Retinal pigment epithelial cell (primary cell): Measurements from ENCODE around the gene TMEM51.
A peak's percentile ranks its signal among the peaks of the same experiment; 100 is the strongest.

ENCODE experiments used
- DNase-seq: peaks from one replicate; pipeline ENCODE4 v3.0.0-alpha.2; 2010; ENCODE audit warnings: low read depth
- H3K4me3 ChIP-seq: 2 replicates; pipeline ENCODE4 v1.5.1; 2011; ENCODE audit warnings: mild to moderate bottlenecking, low read length, control low read depth, moderate library complexity
- TF ChIP-seq, protein P1 (sequence below): conservative IDR thresholded peaks from 2 replicates; pipeline ENCODE4 v1.5.1; 2011; ENCODE audit warnings: low read depth, low read length, control low read depth, inconsistent platforms

TMEM51 gene

DNA sequence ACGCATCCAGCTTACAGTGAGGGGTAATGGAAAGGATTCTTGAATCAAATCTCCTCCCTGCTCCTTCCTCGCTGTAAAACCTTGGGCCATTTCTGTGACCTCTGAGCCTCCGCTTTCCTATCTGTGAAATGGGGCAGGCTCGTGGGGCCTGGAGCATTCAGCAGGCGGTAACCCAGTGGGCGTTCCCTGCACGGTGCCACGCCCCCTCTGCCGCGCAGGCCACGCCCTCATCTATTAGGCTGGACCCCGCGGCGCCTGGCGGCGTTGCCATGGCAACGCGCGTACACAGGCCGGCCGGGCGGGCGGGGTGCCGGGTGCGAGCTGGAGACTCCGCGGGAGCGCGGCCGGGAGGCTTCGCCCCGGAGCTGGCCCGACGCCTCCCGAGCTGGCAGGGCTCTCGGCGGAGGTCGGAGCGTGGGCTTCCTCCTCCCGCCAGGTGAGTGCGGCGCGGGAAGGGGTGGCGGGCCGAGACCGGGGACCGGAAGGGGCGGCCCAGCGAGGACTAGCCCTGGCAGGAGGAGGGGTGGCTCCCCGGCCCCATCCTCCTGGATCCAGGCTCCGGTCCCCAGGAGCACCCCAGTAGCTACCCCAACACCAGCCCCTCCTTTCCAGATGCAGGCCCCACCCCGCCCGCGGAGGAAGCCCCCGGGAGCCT lies 93.5 kb downstream of the TMEM51 start, which contains the start of gene FHAD1:
FHAD1 (plus strand) TSS at position 264 of the 655 bp plus-strand sequence. CDS start 4,562 bp downstream, outside the sequence.
- H3K4me3 ChIP-seq, result peak within 1 kb of the TSS; percentile 45
- DNase-seq, result no peak
- TF ChIP-seq, protein P1, sequence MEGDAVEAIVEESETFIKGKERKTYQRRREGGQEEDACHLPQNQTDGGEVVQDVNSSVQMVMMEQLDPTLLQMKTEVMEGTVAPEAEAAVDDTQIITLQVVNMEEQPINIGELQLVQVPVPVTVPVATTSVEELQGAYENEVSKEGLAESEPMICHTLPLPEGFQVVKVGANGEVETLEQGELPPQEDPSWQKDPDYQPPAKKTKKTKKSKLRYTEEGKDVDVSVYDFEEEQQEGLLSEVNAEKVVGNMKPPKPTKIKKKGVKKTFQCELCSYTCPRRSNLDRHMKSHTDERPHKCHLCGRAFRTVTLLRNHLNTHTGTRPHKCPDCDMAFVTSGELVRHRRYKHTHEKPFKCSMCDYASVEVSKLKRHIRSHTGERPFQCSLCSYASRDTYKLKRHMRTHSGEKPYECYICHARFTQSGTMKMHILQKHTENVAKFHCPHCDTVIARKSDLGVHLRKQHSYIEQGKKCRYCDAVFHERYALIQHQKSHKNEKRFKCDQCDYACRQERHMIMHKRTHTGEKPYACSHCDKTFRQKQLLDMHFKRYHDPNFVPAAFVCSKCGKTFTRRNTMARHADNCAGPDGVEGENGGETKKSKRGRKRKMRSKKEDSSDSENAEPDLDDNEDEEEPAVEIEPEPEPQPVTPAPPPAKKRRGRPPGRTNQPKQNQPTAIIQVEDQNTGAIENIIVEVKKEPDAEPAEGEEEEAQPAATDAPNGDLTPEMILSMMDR, result no peak

DNA sequence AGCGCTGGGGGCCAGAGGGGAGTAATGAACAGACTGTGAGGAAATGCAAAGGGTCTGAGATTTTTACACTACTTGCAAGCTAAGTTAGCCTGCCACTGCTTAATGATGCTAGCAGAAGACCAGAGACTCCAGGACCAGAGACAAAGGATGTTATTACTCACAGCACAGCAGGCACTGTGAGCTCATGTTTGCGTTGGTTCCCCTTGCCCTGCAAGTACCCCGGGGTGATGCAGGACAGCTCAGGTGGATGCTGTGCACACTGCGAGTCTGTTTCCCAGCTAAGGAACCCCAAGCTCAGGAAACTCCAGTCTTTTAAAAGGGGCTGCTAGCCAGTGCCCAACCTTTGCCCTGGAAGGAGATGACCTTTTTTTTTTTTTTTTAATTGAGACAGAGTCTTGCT lies 94.7 kb downstream of the TMEM51 start:
- no peak for DNase-seq
- H3K4me3 ChIP-seq, result no peak overlapping the region
- TF ChIP-seq, protein P1, result no peak

DNA sequence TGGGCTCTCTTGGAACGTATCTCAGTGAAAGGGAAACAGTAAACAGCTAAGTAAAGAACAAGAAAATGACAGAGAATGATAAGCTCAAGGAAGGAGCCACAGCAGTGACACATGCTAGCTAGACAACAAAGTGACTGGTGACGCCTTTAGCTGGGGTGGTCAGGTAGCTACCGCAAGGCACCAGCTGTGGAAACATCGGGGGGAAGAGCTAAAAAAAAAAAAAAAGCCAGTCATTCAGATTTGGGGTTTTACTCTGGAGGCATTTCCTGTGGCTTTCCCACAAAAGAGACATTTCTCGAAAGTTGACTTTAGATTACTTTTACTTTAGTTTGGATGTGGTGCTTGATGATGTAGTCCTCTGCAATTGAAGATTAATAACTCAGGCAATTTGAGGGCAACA lies 95.5 kb downstream of the TMEM51 start:
- TF ChIP-seq, protein P1, result no peak
- DNase-seq, result no peak
- H3K4me3 ChIP-seq, result no peak overlapping the region

DNA sequence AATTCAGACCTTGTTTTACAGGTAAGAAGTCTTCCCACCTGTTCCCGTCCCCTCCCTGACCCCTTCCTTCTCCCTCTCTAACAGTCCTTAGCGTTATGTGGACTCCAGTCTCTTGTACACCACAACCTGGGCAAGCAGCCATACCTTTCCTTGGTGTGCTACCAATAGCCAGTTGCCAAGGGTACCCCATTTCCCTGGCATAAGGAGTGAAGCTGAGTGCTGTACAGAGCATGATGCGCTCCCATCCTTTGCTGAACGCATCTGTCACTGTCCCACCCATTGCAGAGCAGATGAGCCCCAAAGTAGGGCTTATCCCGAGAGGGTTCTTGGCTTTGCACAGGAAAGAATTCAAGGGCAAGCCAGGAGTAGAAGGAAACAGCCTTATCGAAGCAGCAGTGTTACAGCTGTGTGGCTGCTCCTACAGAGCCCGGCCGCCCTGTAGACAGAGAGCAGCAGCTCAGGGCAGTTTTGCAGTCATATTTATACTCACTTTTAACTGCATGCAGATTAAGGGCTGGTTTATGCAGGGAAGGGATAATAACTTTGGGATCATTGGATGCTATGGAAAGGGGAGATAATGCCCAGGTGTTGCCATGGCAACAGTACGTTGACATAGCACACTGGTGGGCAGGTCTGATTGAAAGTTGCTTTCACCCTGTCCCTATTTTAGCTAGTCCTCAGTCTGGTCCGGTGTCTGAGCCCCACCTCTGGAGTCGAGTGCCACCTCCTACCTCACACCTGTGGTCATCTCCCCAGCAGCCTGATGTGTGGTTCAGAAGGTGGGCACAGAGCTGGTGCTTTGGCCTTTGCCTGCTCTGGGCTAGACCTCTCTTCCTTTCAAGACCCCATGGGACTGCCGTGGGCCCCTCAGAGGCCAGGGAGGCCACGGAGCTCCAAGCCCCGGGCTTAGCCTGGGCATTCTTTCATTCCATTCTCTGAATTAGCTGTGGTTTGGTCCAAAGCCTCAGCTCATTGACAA lies 98.6 kb downstream of the TMEM51 start:
- TF ChIP-seq, protein P1, result no peak
- no peak overlapping the region for H3K4me3 ChIP-seq
- DNase-seq, result no peak

DNA sequence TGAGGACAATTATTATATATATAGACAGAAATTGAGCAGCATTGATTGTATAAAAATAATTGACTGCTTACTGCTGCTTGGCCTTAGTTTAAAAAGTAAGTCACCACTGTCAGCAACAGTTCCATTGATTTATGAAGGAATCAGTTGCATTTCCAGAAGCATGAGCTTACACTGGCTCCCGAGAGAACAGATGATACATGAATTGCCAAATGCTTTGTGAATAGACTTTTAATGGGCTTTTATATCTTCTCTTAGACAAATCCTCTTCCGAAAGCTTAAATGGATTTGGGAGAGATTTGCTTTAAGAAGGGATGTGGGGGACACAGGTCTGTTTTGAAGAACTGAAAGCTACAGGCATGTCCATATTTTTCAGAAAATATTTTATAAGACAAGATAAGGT lies 101.0 kb downstream of the TMEM51 start:
- TF ChIP-seq, protein P1, result no peak
- no peak for DNase-seq
- H3K4me3 ChIP-seq, result no peak overlapping the region

DNA sequence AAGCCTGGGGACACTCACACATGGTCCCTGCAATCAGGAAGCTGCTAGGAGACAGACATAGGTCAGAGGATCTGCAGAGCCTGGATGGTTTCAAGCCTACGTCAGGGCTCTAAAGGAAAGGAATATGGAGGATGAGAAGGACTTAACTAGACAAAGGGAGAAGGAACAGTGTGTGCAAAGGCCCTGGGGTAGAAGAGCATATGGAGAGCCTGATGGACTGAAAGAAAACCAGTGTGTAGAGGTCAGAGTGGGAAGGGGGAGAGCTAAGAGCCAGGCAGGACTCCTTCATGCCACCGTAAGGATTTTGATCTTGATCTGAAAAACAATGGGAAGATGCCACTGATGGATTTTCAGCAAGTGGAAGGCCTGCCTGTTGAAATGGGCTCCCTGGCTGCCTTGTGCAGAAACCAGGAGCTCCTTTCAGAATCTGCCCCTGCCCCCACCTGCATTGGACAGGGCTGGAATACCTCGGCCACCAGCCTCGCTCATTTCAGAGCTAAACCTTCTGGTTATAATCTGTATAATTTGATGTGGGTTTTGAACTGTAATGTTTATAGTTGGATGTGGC lies 102.1 kb downstream of the TMEM51 start:
- no peak overlapping the region for H3K4me3 ChIP-seq
- TF ChIP-seq, protein P1, result no peak
- no peak for DNase-seq
